Loucy (cell line): ENCODE results near the gene MARCO.

Experiments
- H2AFZ ChIP-seq: fragments of 200-600 bp; sonication (generic); 2 replicates; pipeline ENCODE4 v1.6.0; 2016; ENCODE audit warnings: antibody characterized with exemption, mild to moderate bottlenecking, low read length, moderate library complexity
- H3F3A ChIP-seq: fragments of 200-600 bp; 2 replicates; pipeline ENCODE4 v1.6.0; 2016; ENCODE audit warnings: antibody characterized with exemption, low read depth, mild to moderate bottlenecking
- H3K27me3 ChIP-seq: fragments of 200-600 bp; sonication (generic); 2 replicates; pipeline ENCODE4 v1.6.1; 2014; ENCODE audit warnings: low read length, mild to moderate bottlenecking; ENCODE audit not compliant: insufficient read depth, poor library complexity, severe bottlenecking
- H3K36me3 ChIP-seq: fragments of 200-600 bp; sonication (generic); 2 replicates; pipeline ENCODE4 v1.6.1; 2016; ENCODE audit warnings: low read length; ENCODE audit not compliant: insufficient read depth
- H3K4me1 ChIP-seq: fragments of 200-600 bp; sonication (generic); 2 replicates; pipeline ENCODE4 v1.5.1; 2014; ENCODE audit warnings: low read length, mild to moderate bottlenecking; ENCODE audit not compliant: insufficient read depth, poor library complexity, severe bottlenecking
- H3K4me2 ChIP-seq: fragments of 200-600 bp; sonication (generic); 2 replicates; pipeline ENCODE4 v1.6.0; 2014; ENCODE audit warnings: antibody characterized with exemption, low read length, low read depth, mild to moderate bottlenecking; ENCODE audit not compliant: poor library complexity, severe bottlenecking
- H3K4me3 ChIP-seq: fragments of 200-600 bp; sonication (generic); 2 replicates; pipeline ENCODE4 v1.5.1; 2014; ENCODE audit warnings: low read length, mild to moderate bottlenecking, mixed read lengths; ENCODE audit not compliant: poor library complexity, severe bottlenecking
- H3K79me2 ChIP-seq: fragments of 200-600 bp; sonication (generic); 2 replicates; pipeline ENCODE4 v1.6.1; 2014; ENCODE audit warnings: low read length; ENCODE audit not compliant: insufficient read depth
- H3K9ac ChIP-seq: fragments of 200-600 bp; sonication (generic); 2 replicates; pipeline ENCODE4 v1.6.0; 2014; ENCODE audit warnings: mild to moderate bottlenecking, low read depth, low read length, moderate library complexity; ENCODE audit not compliant: poor library complexity, severe bottlenecking
- H3K9me2 ChIP-seq: fragments of 200-600 bp; sonication (generic); replicated peaks from 2 replicates; pipeline ENCODE4 v1.6.1; 2016; ENCODE audit warnings: low read depth, low read length, mixed read lengths
- H3K9me3 ChIP-seq: fragments of 200-600 bp; sonication (generic); 2 replicates; pipeline ENCODE4 v1.6.1; 2014; ENCODE audit warnings: mild to moderate bottlenecking, antibody characterized with exemption, low read length, low read depth; ENCODE audit not compliant: insufficient read depth
- H4K20me1 ChIP-seq: fragments of 200-600 bp; sonication (generic); 2 replicates; pipeline ENCODE4 v1.6.0; 2014; ENCODE audit warnings: antibody characterized with exemption, low read length, mild to moderate bottlenecking; ENCODE audit not compliant: insufficient read depth, poor library complexity, severe bottlenecking
- EZH2phosphoT487 ChIP-seq: fragments of 200-600 bp; IDR thresholded peaks from 2 replicates; pipeline ENCODE4 v1.6.1; 2018; ENCODE audit warnings: antibody characterized with exemption, mild to moderate bottlenecking, moderate library complexity, borderline replicate concordance
- TF ChIP-seq, protein P1 (sequence below): fragments of 200-600 bp; sonication (generic); conservative IDR thresholded peaks from 2 replicates; pipeline ENCODE4 v1.5.1; 2014; ENCODE audit warnings: mild to moderate bottlenecking, antibody characterized with exemption, low read length

Gene MARCO

DNA sequence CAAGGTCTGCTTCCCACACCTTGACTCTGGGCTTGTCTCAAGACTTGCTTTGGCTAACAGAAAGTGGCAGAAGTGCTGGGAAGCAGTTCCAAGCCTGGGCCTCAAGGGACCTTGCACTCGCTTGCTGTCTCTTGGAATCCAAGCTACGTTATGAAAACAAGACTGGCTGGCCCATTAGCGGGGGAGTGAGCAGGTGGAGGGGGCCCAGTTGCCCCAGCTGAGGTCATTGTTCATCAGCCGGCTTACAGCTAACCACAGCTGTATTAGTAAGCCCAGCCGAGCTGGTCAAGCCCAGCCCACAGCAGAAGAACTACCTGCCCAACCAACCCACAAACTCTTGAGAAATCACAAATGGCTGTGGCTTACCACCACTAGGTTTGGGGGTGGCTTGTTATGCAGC lies 63.1 kb downstream of the MARCO start:
- Histone ChIP-seq H3K9me3 (no peaks in the 10 kb centered on the region; the same call in 1 of the 2 replicates), H3K79me2 (no peaks in the 10 kb centered on the region), H3K4me1 (no peaks in the 10 kb centered on the region), H3K4me2 (no peak overlapping the region), H2AFZ (no peak overlapping the region), H3K9me2 (no peaks in the 10 kb centered on the region), H3F3A (no peaks in the 10 kb centered on the region), H3K27me3 (no peaks in the 10 kb centered on the region), H3K36me3 (no peaks in the 10 kb centered on the region), H4K20me1 (no peaks in the 10 kb centered on the region), H3K4me3 (no peak overlapping the region), H3K9ac (no peak overlapping the region)
- no peak for TF ChIP-seq EZH2phosphoT487
- TF ChIP-seq, protein P1, sequence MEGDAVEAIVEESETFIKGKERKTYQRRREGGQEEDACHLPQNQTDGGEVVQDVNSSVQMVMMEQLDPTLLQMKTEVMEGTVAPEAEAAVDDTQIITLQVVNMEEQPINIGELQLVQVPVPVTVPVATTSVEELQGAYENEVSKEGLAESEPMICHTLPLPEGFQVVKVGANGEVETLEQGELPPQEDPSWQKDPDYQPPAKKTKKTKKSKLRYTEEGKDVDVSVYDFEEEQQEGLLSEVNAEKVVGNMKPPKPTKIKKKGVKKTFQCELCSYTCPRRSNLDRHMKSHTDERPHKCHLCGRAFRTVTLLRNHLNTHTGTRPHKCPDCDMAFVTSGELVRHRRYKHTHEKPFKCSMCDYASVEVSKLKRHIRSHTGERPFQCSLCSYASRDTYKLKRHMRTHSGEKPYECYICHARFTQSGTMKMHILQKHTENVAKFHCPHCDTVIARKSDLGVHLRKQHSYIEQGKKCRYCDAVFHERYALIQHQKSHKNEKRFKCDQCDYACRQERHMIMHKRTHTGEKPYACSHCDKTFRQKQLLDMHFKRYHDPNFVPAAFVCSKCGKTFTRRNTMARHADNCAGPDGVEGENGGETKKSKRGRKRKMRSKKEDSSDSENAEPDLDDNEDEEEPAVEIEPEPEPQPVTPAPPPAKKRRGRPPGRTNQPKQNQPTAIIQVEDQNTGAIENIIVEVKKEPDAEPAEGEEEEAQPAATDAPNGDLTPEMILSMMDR, result no peak

DNA sequence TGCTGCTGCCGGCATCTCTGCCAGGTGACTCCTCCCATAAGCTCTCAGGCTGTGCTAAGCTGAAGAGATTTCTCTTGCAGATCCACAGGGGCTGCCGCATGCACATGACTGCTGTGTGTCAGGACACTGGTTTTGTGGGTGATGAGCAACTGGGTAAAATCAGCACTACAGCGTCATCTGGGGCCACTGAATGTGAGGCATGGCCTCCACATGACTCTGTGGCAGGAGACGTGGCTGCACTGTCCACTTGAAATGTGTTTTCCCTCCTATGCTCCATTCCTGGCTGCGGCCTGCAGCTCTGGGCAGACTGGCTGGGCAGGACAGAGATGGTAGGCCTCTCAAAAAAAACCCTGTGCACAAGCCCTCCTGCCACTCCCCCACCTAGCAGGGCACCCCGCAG lies 63.6 kb downstream of the MARCO start:
- Histone ChIP-seq H3K4me2 (no peak overlapping the region), H3K4me3 (no peak overlapping the region), H3K27me3 (no peaks in the 10 kb centered on the region), H2AFZ (no peak overlapping the region), H3K9me2 (no peaks in the 10 kb centered on the region), H3K9ac (no peak overlapping the region), H3K36me3 (no peaks in the 10 kb centered on the region), H3F3A (no peaks in the 10 kb centered on the region), H3K4me1 (no peaks in the 10 kb centered on the region), H4K20me1 (no peaks in the 10 kb centered on the region), H3K79me2 (no peaks in the 10 kb centered on the region), H3K9me3 (no peaks in the 10 kb centered on the region; the same call in 1 of the 2 replicates)
- TF ChIP-seq, protein P1, result no peak
- no peak for TF ChIP-seq EZH2phosphoT487

DNA sequence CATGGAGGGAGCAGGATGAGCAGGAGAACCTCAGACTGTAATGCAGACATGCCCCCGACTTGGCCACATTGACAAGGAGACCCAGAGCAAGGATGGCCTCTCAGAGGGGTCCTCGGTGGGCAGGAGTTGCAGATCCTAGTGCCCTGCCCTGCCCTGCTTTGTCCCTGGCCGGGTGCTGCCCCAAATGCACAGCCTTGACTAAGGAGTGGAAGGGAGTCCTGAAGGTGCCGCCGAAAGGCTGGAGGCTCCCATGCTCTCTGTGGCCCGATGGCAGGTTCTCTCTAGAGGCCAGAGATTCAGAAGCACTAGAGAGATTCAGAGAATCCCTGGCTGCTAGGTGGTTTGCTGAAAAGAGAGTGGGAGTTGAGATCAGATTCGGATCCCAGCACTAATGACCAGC lies 64.4 kb downstream of the MARCO start:
- H3K4me2 ChIP-seq, result no peak overlapping the region
- no peaks in the 10 kb centered on the region for H3K79me2 ChIP-seq
- H3K9me2 ChIP-seq, result no peaks in the 10 kb centered on the region
- TF ChIP-seq EZH2phosphoT487, result no peak
- TF ChIP-seq, protein P1, result no peak
- no peaks in the 10 kb centered on the region for H3K4me1 ChIP-seq
- no peak overlapping the region for H2AFZ ChIP-seq
- no peaks in the 10 kb centered on the region for H3K36me3 ChIP-seq
- no peak overlapping the region for H3K9ac ChIP-seq
- H3F3A ChIP-seq, result no peaks in the 10 kb centered on the region
- no peaks in the 10 kb centered on the region; the same call in 1 of the 2 replicates for H3K9me3 ChIP-seq
- no peaks in the 10 kb centered on the region for H4K20me1 ChIP-seq
- no peak overlapping the region for H3K4me3 ChIP-seq
- no peaks in the 10 kb centered on the region for H3K27me3 ChIP-seq
